Neural cell (in vitro differentiated cells): Measurements from ENCODE around the gene KCNK7. TPM values are rescaled to one million over a fixed set of nuclear protein-coding genes. Genes with fewer than 3 reads are reported as not detected.

Source experiments
- H2AFZ ChIP-seq: fragments of 200-600, 300-800 bp; sonication (generic), shearing (Covaris generic); 2 replicates; pipeline ENCODE4 v1.6.0; 2014; ENCODE audit warnings: low read depth, mild to moderate bottlenecking, antibody characterized with exemption, low read length, moderate library complexity
- H3F3A ChIP-seq: fragments of 200-600 bp; shearing (Covaris generic); 2 replicates; pipeline ENCODE4 v1.6.1; 2016; ENCODE audit warnings: mild to moderate bottlenecking, moderate library complexity, mixed read lengths, antibody characterized with exemption, low read length; ENCODE audit not compliant: insufficient read depth, poor library complexity, severe bottlenecking
- H3K27ac ChIP-seq: fragments of 200-600, 300-800 bp; sonication (generic), shearing (Covaris generic); 2 replicates; pipeline ENCODE4 v1.5.1; 2014; ENCODE audit warnings: mild to moderate bottlenecking, low read length, moderate library complexity
- H3K27me3 ChIP-seq: fragments of 300-800, 200-600 bp; sonication (generic), shearing (Covaris generic); 2 replicates; pipeline ENCODE4 v1.6.0; 2014; ENCODE audit warnings: mild to moderate bottlenecking, low read depth, low read length, moderate library complexity; ENCODE audit not compliant: insufficient read depth
- H3K36me3 ChIP-seq: fragments of 300-800, 200-600 bp; sonication (generic), shearing (Covaris generic); 2 replicates; pipeline ENCODE4 v1.5.1; 2014; ENCODE audit warnings: mild to moderate bottlenecking, antibody characterized with exemption, low read length, moderate library complexity; ENCODE audit not compliant: insufficient read depth
- H3K4me2 ChIP-seq: fragments of 300-800, 200-600 bp; sonication (generic), shearing (Covaris generic); 2 replicates; pipeline ENCODE4 v1.6.0; 2014; ENCODE audit warnings: mild to moderate bottlenecking, low read length
- H3K4me3 ChIP-seq: fragments of 300-800, 200-600 bp; sonication (generic), shearing (Covaris generic); 2 replicates; pipeline ENCODE4 v1.5.1; 2014; ENCODE audit warnings: mild to moderate bottlenecking, low read length, moderate library complexity
- H3K79me2 ChIP-seq: fragments of 200-600 bp; shearing (Covaris generic); replicated peaks from 2 replicates; pipeline ENCODE4 v1.6.0; 2014; ENCODE audit warnings: mild to moderate bottlenecking, low read length, moderate library complexity; ENCODE audit not compliant: insufficient read depth
- H3K9ac ChIP-seq: fragments of 300-800, 200-600 bp; sonication (generic), shearing (Covaris generic); 2 replicates; pipeline ENCODE4 v1.6.1; 2016; ENCODE audit warnings: mild to moderate bottlenecking, low read length, mixed read lengths
- H3K9me2 ChIP-seq: fragments of 200-600 bp; shearing (Covaris generic); 2 replicates; pipeline ENCODE4 v1.6.1; 2016; ENCODE audit warnings: mild to moderate bottlenecking, low read length, mixed read lengths; ENCODE audit not compliant: insufficient read depth
- H3K9me3 ChIP-seq: fragments of 200-600, 300-800 bp; sonication (generic), shearing (Covaris generic); 2 replicates; pipeline ENCODE4 v1.6.1; 2016; ENCODE audit warnings: mild to moderate bottlenecking, mixed run types, low read length, moderate library complexity, mixed read lengths
- H4K20me1 ChIP-seq: fragments of 200-600 bp; shearing (Covaris generic); 2 replicates; pipeline ENCODE4 v1.6.1; 2016; ENCODE audit warnings: mild to moderate bottlenecking, mixed run types; ENCODE audit not compliant: insufficient read depth
- EP300 ChIP-seq: fragments of 450-650 bp; conservative IDR thresholded peaks from 2 replicates; pipeline ENCODE4 v1.6.1; 2014; ENCODE audit warnings: antibody characterized with exemption, mild to moderate bottlenecking, moderate library complexity; ENCODE audit not compliant: poor library complexity, severe bottlenecking
- EZH2 ChIP-seq: fragments of 200-600, 300-800 bp; shearing (Covaris generic), sonication (generic); IDR thresholded peaks from 2 replicates; pipeline ENCODE4 v1.6.1; 2014; ENCODE audit warnings: antibody characterized with exemption, low read length, borderline replicate concordance, mild to moderate bottlenecking; ENCODE audit not compliant: insufficient read depth, poor library complexity, severe bottlenecking
- MXI1 ChIP-seq: fragments of 450-650 bp; conservative IDR thresholded peaks from 2 replicates; pipeline ENCODE4 v1.6.1; 2014; ENCODE audit warnings: antibody characterized with exemption, mild to moderate bottlenecking; ENCODE audit not compliant: poor library complexity, severe bottlenecking
- POLR2AphosphoS5 ChIP-seq: IDR thresholded peaks from 2 replicates; pipeline ENCODE4 v1.6.1; 2012
- RAD21 ChIP-seq: fragments of 450-650 bp; conservative IDR thresholded peaks from 2 replicates; pipeline ENCODE4 v1.6.1; 2014; ENCODE audit warnings: antibody characterized with exemption, mild to moderate bottlenecking, moderate library complexity
- SMC3 ChIP-seq: fragments of 450-650 bp; conservative IDR thresholded peaks from 2 replicates; pipeline ENCODE4 v1.6.1; 2014; ENCODE audit warnings: antibody characterized with exemption, mild to moderate bottlenecking, moderate library complexity; ENCODE audit not compliant: poor library complexity
- TAF1 ChIP-seq: IDR thresholded peaks from 2 replicates; pipeline ENCODE4 v1.6.1; 2012; ENCODE audit warnings: low read depth
- polyA plus RNA-seq: library from polyadenylated mRNA; depleted of rRNA; stranded (reverse); fragments of >200 nt; gene quantifications from 2 replicates; pipeline ENCODE4 v1.2.3, GENCODE V29; 2014
- TF ChIP-seq, protein P1 (sequence below): IDR thresholded peaks from 2 replicates; pipeline ENCODE4 v1.6.1; 2012; ENCODE audit warnings: borderline replicate concordance
- TF ChIP-seq, protein P2 (sequence below): fragments of 450-650 bp; IDR thresholded peaks from 2 replicates; pipeline ENCODE4 v1.5.1; 2014; ENCODE audit warnings: antibody characterized with exemption, mild to moderate bottlenecking, moderate library complexity; ENCODE audit not compliant: poor library complexity, severe bottlenecking

The KCNK7 gene
- polyA plus RNA-seq, 1 donor from 2014 or later, result 1.1 TPM

DNA sequence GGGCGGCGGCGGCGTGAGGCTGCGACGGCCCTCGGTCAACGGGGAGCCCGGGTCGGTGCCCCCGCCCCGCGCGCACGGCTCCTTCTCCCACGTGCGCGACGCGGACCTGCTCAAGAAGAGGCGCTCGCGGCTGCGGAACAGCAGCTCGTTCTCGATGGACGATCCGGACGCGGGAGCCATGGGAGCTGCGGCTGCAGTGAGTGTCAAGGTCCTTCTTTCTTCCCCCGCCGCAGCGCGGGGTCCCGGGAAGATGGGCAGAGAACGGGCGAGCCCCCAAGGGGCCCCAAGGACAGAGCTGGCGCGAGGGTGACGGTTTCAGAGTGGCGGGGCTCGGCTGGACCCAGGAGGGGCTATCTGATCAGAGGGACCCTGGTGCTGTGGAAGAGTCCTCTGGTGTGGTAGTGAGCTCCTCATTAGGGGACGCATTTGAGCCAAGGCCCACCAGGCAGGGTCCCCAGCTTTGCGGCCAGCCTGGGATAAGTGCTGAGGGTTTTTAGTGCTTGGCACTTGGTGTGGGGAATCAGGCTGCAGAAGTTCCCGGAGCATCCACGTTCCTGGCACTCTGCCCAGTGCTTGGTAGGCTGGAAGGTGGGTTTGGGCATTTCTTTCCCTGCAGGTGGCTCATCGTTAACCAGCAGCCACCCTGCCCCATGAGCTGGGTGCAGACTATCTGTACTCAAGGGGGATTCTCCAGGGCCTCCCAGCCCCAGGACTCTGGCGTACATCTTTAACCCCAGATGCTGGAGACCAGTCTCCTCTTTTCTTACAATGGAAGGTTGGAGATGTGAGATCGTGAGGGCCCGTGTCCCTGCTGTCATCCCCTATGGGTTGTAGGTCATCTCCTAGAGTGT lies 10.0 kb downstream of the KCNK7 start (continued):
- TF ChIP-seq, protein P1, sequence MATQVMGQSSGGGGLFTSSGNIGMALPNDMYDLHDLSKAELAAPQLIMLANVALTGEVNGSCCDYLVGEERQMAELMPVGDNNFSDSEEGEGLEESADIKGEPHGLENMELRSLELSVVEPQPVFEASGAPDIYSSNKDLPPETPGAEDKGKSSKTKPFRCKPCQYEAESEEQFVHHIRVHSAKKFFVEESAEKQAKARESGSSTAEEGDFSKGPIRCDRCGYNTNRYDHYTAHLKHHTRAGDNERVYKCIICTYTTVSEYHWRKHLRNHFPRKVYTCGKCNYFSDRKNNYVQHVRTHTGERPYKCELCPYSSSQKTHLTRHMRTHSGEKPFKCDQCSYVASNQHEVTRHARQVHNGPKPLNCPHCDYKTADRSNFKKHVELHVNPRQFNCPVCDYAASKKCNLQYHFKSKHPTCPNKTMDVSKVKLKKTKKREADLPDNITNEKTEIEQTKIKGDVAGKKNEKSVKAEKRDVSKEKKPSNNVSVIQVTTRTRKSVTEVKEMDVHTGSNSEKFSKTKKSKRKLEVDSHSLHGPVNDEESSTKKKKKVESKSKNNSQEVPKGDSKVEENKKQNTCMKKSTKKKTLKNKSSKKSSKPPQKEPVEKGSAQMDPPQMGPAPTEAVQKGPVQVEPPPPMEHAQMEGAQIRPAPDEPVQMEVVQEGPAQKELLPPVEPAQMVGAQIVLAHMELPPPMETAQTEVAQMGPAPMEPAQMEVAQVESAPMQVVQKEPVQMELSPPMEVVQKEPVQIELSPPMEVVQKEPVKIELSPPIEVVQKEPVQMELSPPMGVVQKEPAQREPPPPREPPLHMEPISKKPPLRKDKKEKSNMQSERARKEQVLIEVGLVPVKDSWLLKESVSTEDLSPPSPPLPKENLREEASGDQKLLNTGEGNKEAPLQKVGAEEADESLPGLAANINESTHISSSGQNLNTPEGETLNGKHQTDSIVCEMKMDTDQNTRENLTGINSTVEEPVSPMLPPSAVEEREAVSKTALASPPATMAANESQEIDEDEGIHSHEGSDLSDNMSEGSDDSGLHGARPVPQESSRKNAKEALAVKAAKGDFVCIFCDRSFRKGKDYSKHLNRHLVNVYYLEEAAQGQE, result no peak

DNA sequence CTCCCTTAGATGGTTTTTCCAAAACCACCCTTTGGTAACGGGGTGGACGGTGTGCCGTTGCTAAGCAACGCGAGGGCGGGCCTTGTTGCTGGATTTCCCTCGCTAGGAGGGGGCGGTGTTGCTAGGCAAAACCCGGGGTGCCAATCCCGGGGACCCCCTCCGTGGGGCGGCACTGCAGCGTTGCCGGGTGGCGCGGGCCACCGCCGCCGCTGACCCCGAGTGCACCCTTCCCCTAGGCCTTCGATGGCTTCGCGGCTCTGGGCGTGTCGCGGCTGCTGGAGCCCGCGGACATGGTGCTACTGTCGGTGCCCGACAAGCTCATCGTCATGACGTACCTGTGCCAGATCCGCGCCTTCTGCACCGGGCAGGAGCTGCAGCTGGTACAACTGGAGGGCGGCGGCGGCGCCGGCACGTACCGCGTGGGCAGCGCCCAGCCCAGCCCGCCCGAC lies 10.9 kb downstream of the KCNK7 start:
- H3K4me2 ChIP-seq, result no peak overlapping the region
- TF ChIP-seq EZH2 (no peak), EP300 (no peak), SMC3 (no peak), MXI1 (no peak), TAF1 (no peak), POLR2AphosphoS5 (no peak), RAD21 (no peak)
- TF ChIP-seq, protein P2, sequence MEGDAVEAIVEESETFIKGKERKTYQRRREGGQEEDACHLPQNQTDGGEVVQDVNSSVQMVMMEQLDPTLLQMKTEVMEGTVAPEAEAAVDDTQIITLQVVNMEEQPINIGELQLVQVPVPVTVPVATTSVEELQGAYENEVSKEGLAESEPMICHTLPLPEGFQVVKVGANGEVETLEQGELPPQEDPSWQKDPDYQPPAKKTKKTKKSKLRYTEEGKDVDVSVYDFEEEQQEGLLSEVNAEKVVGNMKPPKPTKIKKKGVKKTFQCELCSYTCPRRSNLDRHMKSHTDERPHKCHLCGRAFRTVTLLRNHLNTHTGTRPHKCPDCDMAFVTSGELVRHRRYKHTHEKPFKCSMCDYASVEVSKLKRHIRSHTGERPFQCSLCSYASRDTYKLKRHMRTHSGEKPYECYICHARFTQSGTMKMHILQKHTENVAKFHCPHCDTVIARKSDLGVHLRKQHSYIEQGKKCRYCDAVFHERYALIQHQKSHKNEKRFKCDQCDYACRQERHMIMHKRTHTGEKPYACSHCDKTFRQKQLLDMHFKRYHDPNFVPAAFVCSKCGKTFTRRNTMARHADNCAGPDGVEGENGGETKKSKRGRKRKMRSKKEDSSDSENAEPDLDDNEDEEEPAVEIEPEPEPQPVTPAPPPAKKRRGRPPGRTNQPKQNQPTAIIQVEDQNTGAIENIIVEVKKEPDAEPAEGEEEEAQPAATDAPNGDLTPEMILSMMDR, result no peak
- TF ChIP-seq, protein P1, result no peak
- no peaks in the 10 kb centered on the region for H3F3A ChIP-seq
- no peak overlapping the region for H2AFZ ChIP-seq
- H3K9me3 ChIP-seq, result no peaks in the 10 kb centered on the region
- no peaks in the 10 kb centered on the region for H4K20me1 ChIP-seq
- H3K36me3 ChIP-seq, result no peaks in the 10 kb centered on the region
- no peak overlapping the region for H3K4me3 ChIP-seq
- H3K27ac ChIP-seq, result no peak overlapping the region
- H3K9me2 ChIP-seq, result no peaks in the 10 kb centered on the region
- H3K9ac ChIP-seq, result no peak overlapping the region
- H3K79me2 ChIP-seq, result no peaks in the 10 kb centered on the region
- H3K27me3 ChIP-seq, result peaks cover 21% of the 10 kb centered on the region
